Astrocyte of the hippocampus (primary cell): ENCODE measurements around the gene PNPLA4.

Experiments
- DNase-seq: peaks from one replicate; pipeline ENCODE4 v3.0.0; 2011; ENCODE audit warnings: low read depth, low spot score

PNPLA4 gene, protein sequence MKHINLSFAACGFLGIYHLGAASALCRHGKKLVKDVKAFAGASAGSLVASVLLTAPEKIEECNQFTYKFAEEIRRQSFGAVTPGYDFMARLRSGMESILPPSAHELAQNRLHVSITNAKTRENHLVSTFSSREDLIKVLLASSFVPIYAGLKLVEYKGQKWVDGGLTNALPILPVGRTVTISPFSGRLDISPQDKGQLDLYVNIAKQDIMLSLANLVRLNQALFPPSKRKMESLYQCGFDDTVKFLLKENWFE

DNA sequence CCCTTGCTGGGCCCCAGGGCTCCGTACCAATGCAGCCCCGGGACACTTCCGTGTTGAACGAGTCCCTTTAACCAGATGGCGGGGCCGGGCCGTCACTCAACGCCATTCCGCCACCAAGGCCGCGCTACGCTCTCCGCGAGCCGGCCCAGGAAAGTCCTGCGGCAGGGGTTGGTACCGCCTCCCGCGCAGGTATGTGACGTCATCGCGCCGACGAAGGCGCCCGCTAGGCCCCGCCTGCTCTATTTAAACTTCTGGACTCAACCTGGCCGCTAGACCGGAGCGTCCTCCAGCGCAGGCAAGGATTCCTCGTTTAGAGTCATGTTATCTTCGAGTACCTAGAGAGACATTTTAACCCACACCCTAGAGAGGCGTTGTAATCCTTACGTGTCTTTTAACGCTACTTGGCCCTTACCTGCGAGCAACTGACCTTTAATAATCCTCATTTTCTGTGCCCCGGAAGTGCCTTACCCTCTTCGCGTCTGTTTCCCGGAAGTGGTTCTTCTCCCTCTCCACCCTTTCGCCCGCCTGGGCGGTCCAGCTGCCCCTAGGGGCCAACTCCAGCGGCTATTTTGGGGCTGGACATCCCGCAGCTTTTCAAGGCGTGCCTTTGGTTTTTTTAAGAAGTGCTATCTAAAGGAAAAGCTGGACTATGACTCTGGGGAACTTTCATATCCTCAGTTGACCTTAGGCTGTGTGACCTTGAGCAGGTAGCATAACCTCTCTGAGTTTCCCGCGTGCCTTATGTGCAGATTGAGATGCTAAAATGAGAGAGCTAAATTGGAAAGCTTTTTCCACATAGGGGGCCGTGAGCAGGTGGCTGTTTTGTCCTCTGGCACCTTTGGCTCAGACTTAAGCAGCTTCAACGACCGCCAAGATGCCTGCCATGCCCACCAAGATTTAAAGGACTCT is at the start of gene PNPLA4:
TSS of gene PNPLA4 (minus strand) at position 155 of the 909 bp plus-strand sequence. CDS start 1,294 bp downstream, outside the sequence.
- DNase-seq, result peak; percentile 94

DNA sequence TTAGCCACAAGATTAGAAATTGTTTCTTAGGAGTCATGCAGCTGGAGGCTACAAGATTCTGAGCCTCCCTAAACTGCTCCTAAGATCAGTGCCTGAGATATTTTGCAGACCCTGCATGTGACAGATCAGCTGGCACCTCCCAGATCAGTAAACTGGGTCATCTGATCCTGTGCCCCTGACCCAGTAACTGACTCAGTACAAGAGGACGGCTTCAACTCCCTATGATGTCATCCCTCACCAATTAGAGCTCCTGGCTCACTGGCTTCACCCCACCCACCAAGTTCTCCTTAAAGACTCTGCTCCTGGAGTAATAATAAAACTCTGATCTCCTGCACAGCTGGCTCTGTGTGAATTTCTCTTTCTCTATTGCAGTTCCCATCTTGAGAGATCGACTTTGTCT is 45.4 kb upstream of the PNPLA4 start:
- DNase-seq, result no peak

DNA sequence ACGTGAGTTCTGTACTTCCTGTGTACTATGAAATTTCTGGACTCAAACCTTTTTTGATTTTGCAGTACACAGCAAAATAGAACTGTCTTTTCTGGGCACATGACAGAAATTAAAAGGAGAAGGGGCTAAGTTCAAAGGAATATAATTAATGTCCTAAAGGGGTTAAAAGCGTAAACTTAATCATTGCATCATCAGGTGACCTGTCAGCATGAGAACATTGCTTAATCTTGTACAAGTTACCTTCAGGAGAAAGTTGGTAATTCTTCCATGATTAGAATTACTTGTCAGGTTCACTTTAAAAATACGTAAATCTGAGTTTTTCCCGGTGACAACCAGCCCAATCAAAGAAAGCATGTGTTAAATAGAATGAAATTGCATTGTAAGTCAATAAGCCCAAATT is 43.2 kb upstream of the PNPLA4 start:
- DNase-seq, result no peak

DNA sequence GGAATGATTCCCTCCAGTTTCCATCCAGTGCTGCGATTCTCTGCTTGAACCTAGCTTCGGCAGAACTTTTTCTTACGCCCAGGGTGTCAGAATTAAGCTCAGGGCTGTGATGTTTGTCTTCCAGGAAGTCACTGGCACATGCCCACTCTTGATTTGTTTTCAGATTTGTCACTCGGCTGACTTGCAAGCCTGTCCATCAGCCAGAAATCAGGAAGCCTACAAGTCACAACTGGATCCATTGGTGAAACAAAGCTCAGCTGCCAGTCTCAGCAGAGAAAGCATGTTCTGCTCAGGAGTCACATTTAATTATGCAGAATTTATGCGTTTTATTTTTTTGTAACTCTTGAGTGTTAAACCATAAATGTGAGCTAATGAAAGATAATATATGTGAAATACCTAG is 38.2 kb upstream of the PNPLA4 start:
- no peak for DNase-seq

DNA sequence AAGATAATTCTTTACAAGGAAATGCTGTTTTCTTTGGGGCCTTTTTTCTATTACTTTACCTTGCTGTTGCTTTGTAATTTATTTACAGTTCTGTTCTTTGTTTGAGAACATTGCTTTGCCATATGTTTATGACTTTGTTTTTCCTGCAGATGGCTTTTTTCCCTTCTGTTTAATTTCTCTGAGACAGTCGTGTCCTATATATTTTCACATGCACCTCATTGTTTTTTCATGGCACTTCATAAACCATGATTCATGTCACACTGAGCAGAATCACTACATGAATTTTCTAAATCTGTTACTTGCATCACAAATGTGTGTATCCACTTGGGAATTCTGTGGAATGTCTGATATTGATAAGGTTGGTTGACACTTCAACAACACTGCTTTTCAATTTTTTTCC is 33.0 kb upstream of the PNPLA4 start:
- DNase-seq, result no peak

DNA sequence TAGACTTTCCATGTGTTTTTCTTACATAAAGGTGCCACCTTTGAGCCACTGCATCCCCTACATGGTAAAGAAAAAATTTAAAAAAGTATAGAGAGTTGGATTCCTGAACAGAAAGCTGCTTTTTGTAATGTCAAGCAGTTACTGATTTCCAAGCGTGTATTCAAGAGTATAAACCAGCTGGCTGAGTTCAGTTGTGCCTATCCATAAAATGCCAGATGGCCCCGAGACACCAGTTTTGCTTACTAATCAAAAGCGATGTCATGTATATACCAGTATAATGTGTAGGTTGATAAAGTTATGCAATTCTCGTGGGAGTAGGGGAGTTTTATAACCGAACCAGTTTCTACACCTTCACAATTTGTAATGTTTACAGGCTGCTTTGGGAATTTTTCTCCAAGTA is 26.2 kb upstream of the PNPLA4 start:
- no peak for DNase-seq

DNA sequence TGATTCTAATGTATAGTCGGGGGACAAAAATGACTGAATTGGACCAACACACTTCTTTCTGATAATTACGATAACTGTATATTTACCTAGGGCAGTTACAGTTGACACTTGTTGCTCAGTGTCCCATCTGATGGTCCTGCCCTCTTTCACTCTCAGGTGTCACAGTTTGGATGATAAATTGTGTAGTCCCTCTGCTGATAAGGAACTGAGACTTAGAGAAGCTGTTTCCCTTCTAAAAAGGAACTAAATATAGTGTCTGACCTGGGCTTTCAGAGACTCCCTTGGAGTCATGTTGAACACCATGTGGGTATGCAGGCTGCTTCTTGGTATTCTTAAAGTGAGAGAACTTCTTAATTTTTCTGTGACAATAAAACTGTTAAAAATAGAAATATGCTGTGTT is 23.7 kb upstream of the PNPLA4 start:
- DNase-seq, result no peak

DNA sequence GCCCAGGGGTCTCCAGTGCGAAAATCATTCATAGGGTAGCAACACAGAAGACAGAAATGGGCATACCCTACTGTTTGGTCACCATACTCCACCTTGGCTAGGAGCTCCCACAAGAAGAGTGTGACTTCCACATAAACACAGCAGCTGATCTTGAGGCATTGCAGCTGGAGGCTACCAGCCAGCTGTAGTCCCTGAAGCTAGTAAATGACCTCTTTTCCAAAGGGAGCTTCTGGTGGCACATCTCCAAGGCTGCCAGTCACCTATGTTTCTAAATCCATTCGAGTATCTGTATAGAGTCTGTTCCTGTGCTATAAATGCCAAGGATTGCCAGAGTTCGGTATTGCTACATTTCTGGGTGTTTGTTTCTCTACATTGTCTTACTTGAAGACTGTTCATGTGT is 21.3 kb upstream of the PNPLA4 start:
- no peak for DNase-seq

DNA sequence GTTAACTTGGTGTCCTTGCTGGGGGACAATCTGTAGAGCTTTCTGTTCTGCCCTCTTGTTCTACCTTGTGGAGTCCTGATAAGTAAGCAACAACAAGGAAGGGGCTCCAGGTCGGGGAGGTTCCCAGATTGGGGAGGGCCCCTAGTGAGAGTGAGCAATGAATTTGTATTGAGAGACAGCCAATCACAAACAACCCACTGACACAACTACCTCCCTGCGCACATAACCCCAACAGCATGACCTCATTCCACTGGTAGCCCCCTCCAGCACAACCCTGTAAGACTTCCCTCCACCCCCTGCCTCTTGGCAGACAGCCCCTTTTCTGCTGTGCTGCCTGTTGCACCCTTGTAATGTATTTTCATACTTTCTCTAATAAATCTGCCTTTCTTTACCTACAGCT is 19.7 kb upstream of the PNPLA4 start:
- no peak for DNase-seq

DNA sequence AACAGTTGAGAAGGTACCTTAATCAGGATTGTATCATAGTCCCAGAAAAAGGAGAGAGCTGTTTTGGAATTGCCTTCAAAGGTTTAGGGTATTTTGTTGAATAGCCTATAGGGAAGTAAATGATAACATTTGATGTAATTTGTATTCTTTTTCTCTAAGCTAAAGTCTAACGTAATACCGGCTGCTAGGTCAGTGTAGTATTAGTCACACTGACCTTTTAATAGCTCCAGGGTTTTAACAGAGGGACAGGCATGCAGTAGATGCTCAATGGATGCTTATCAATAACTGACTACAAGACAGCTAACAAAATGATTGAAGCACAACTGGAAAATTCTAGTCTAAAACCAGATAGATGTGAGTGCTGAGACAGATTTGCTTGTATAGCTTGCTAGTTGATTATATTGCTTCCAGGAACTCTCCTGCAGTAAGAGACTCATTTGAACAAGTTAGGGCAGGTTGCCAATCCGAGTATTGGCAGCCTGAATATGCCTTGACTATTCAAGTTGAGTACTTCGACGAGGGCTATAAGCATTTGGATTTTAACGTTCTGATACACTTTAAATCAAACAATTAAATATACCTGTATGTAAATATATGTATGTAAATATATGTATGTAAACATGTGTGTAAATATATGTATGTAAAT is 16.5 kb upstream of the PNPLA4 start:
- DNase-seq, result peak; percentile 38

DNA sequence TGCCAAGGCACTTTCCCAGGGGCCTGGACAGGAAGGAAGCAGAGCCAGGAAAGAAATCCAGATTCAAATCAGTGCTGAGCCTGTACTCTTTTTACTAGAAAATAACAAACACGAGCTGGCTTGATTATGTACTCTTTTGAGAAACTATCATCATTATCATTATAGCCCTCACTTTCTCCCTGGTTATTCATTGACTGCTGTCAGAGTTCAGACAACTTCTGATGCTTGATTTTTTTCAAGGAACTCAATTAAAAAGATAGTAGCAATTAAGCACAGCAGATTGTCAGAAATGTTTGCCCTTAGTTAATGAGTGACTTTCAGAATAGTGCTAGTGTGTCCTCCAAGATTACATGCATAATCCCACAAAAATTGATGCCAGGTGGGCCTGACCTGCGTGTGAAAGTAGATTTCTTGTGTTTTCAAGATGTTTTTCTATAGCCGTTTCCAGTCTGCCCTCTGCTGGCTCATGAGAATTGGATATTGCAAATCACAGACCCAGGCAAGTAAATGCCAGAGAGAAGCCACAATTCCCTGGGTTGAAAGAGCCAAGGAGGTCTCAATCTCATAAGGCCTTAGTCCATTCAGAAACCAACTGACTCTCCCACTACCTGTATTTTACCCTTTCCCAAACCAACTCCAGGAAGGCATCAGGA is 14.3 kb upstream of the PNPLA4 start:
- peak; percentile 50 for DNase-seq

DNA sequence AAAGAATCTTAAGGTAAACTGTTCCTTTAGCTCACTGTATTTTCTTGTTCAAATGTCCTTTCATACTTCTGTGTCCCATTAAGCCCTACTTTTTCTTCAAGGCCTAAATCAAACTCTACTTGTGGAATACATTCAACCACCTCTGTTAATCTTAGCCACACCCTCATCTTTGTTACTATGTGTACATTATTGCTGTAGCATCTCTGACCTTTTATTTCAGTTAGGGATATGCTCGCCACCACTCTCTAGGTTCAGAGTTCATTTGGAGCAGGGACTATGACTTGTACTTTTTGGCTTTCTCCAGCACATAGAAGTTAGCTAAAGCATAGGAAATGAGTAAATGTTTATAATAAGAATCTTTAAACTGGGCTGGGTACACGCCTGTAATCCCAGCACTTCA is 6.8 kb upstream of the PNPLA4 start:
- DNase-seq, result no peak

DNA sequence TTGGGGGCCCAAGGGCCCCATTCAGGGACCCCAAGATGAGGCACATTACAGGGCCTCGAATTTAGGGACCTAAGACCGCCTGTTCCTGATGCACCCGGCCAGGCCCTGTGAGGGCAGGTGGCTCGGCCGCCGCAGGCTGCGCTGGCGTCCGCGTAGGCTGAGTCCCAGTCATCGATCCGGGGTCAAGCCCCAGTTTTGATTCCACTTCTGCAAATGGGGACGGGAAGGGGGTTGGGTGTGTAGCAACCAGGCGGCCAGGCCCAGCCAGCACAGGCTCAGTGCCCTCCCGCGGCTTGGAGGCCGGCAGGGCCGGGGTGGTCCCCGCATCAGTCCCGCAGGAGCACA is 327 bp downstream of the PNPLA4 start:
- no peak for DNase-seq

DNA sequence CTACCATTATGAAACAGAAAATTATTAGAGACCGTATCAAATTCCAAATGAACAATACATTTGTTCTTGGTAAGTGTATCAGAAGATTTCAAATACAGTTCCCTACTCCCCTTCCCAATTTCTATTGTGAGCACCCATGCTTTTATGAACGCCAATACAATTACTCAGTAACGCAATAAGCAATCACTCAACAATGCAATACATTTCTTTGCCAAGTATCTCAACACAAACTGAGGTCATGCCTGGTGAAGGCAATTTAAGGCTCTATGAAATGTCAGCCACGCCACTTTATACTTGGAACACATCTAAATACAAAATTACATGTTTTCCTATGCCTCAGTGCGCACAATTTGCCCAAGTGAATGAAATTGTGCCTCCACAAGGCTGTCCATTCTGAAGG is 712 bp downstream of the PNPLA4 start:
- peak; percentile 8 for DNase-seq

DNA sequence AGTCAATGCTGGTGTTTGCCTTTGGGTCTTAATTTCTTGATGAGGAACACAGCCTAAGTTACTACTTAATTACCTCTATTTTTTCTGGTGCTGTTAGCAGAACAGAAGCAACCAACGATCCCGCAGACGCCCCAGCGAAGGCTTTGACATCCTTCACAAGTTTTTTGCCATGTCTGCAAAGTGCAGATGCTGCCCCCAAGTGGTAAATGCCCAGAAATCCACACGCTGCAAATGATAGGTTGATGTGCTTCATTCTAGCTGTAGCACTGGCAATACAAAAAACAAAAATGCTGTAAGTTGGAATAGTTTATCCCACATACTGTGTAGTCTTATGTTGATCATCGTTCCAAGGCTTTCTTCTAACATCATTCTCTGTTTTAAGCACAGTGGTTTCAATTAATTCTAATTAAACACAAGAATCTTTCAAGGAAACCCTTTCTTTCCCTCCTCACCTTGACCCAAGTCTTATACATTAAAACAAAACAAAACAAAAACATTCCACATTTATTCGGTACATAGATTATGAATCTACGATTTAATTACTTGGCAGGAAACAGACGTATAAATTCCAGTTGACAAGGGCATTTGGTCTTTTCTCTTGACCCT is 1.2 kb downstream of the PNPLA4 start:
- peak; percentile 84 for DNase-seq

DNA sequence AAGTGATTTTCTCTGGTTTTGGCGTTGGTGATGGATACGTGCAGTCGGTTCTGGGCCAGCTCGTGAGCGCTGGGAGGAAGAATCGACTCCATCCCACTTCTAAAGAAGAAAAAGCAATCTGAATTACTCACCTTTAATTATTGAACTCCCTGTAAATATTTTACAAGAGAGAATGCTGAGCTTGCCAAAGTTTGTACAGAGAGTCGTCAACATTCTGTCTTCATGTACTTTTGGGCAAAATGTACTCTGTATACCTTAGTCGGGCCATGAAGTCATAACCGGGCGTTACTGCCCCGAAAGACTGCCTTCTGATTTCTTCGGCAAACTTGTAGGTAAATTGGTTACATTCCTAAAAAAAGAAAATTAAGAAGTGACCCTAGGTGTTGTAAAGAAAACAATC is 5.5 kb downstream of the PNPLA4 start:
- no peak for DNase-seq

DNA sequence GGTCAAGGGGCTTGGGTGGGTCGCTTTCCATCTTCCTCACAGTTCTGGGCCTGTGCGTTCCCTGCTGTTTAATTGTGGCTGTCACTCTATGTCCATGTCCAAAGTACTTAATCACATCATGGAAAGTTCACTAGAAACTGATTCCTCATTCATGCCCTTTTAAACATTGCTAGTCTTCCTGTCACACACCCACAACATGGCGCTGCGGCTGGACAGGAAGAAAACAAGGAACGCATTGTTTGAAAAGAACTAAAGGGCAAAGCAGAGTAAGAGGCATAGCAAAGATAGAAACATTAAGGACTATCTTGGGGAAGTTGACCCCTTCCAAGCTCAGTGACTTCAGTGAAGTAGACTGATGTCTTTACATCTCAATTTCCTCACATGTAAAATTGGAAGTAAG is 18.4 kb downstream of the PNPLA4 start:
- DNase-seq, result no peak

DNA sequence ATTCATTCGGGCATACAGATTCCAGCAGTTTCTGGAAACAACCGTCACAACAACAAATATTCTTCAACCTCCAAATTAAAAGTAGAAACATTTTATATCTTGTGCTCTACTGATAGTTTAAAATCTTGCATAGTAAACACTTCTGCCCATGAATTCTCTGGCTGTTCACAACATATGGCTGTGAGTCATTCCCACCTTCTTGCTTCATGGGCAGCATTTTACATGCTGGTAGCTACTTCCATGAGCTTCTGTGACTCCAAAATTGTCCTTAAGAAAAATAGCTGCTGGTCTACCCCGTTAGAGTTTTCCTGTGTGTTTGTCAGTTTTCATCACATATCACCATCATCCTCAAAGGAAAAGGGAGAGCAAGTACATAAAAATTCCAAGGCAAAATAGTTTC is 22.7 kb downstream of the PNPLA4 start:
- DNase-seq, result no peak

DNA sequence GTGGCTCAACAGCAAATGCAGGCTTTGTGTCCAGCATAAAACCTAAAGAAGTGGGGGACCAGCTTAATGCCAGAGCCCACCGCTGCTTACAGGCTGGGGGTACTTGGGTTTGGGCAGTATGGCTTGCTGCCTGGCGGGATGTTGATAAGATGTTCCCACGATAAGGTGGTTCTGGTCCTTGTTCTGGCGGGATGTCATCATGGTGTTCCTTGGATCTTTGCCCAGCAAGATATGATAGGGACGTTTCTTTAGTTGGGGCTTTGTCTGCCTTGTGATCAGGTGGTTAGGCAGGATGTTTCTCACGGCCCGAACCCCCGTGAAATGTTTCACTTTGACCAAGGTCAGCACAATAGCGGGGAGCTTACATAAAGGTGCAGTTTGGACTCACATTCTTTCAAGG is 35.3 kb downstream of the PNPLA4 start:
- DNase-seq, result no peak

DNA sequence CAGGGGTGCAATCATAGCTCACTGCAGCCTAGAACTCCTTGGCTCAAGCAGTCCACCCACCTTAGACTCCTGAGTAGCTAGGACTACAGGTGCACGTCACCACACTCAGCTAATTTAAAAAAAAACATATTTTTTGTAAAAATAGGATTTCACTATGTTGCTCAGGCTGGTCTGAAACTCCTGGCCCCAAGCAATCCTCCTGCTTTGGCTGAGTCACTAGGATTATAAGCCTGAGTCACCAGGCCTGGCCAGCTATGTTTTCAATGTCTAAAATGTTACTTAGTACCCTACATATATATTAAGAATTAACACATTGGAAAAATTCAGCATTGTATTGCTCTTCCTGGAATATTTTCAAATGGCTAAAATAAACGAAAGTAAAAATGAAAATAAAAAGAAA is 37.5 kb downstream of the PNPLA4 start:
- peak; percentile 44 for DNase-seq

DNA sequence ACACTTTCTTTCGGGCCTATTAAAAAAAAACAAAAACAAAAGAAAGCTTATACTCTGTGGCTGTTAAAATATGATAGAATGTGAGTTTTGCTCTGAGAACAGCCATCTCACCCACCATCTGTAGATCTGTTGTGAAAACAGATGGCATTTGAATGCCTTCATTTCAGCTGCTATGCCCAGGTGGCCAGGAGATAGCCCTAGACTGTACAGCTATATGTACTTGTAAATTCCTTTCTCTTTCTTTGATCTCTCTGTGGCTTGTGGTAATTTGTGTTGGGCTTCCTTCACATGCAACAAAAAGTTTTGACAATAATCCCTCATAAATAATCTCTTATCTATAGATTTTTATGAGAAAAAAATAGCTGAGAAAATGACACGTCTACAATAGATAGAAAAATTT is 38.1 kb downstream of the PNPLA4 start:
- DNase-seq, result peak; percentile 7

DNA sequence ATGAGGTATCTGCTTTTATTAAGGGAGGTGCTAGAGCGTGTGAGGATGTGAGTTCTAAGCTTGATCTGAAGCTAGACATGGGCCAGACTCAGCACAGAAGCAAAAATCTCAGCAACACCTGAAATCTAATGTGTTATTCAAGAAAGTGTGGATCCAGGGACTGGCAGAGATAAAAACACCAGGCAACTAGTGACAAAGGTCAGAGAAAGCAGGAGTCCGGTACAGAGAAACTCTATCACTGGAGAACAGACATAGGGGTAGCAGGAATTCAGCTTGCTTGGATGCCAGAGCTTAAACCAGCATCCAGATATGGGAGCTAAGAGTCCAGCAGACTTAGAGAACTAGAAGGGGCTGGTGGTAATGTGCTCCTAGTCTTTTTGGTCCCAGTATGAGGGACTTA is 50.3 kb downstream of the PNPLA4 start:
- DNase-seq, result no peak
